Myocyte (in vitro differentiated cells): ENCODE data around the gene DMD. TPM values are rescaled to one million over a fixed set of nuclear protein-coding genes. Genes with fewer than 3 reads are reported as not detected.

Experiments used
- DNase-seq: peaks from one replicate; pipeline ENCODE4 v3.0.0-alpha.2; 2012; ENCODE audit warnings: low read depth
- total RNA-seq: library from RNA; depleted of rRNA; stranded (reverse); fragments of >200 nt; gene quantifications from 2 replicates; pipeline ENCODE4 v1.2.3, GENCODE V29; 2014

The DMD gene
- total RNA-seq, 1 donor from 2014 or later: 123 TPM

DNA sequence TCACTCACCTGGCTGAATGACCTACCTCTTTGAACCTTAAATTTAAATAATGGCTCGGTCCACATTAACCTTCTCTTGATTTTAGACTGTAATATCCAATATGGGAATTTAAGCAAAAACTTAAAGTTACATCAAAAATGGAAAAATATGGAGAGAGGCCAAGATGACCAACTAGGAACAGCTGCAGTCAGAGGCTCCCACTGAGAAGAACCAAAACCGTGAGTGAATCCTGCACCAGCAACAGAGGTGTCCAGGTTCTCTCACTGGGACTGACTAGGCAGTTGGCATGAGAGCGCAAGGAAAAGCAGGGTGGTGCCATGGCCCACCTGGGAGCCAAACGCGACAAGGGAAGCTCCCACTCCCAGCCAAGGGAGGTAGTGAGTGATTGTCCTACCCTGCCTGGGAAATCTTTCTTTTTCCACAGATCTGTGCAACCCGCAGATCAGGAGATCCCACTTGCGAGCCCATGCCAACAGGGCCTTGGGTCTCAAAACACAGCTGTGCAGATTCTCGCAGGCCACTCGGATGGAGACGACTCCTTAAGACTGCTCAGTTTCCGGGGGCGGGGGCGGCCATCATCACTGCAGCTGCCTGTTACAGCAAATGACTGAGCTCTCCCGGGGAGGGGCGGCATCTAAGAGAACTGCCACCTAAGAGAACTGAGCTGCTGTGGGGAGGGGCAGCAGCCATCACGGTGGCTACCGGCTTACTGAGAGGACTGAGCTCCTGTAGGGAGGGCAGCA, 343.4 kb downstream of the DMD start:
- peak; percentile 22 for DNase-seq

DNA sequence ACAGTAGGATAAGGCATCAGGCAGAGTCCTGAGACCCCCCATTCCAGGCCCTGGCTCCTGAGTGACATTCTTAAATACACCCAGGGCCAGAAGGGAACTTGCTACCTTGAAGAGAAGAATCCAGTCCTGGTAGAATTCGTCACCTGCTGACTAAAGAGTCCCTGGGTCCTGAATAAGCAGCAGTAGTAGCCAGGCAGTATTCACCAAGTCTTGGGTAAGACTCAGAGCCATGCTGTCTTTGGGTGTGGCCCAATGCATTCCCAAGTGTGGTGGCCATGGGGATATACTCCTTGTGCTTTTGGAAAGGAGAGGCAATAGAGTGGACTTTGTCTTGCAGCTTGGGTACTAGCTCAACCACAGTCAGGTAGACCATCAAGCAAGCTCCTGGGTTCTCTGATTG, 359.1 kb downstream of the DMD start:
- no peak for DNase-seq

GRCh38 chrX:32851556-32851955, 359.8 kb downstream of the DMD start:
- no peak for DNase-seq

DNA sequence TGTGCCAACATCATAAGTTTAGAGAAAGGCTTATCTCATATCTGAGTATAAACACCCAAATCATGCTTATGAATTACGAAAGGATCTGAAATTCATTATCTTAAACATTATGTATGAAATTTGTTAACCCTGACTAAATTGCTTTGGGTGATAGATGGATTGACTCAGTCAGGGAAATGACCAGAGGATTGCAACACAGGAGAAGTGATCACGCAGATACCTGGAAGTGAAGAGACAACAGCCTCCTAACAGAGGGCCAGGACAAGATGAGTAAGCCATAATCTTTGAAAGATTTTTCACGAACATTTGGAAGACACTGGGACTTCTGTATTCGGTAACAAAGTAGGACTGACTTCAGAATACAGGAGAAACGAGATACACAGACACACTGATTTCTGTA, 363.4 kb downstream of the DMD start:
- no peak for DNase-seq

- DNase-seq: no peak
Measured at GRCh38 chrX:32842053-32842452, 369.3 kb downstream of the DMD start.

GRCh38 chrX:32839781-32840180, 371.6 kb downstream of the DMD start:
- DNase-seq: no peak

GRCh38 chrX:32825009-32825408, 386.3 kb downstream of the DMD start:
- DNase-seq: peak; percentile 18

DNA sequence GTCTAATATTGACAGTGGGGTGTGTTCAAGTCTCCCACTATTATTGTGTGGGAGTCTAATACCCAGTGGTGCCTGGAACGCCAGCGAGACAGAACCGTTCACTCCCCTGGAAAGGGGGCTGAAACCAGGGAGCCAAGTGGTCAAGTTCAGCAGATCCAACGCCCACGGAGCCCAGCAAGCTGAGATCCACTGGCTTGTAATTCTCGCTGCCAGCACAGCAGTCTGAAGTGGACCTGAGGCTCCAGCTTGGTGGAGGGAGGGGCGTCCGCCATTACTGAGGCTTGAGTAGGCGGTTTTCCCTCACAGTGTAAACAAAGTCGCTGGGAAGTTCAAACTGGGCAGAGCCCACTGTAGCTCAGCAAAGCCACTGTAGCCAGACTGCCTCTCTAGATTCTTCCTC, 407.3 kb downstream of the DMD start:
- no peak for DNase-seq

DNA sequence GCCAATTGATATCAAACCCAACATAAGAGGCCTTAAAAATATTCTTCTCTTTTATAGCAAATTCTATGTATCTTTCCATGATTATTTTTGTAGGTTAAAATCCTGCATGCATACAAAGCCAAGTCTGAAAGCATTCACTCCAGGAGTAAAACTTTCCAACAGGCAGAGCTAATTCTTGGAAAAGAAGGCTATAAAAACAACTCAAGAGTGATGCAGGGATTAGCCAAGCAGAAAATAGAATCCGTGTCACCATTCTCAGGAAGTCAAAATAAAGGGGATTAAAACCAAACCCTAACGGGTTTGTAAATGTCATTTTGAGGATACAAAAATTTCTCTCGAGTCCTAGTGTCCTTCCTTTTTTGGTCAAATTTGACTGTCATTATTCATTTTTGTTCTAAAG, 412.4 kb downstream of the DMD start:
- no peak for DNase-seq

DNA sequence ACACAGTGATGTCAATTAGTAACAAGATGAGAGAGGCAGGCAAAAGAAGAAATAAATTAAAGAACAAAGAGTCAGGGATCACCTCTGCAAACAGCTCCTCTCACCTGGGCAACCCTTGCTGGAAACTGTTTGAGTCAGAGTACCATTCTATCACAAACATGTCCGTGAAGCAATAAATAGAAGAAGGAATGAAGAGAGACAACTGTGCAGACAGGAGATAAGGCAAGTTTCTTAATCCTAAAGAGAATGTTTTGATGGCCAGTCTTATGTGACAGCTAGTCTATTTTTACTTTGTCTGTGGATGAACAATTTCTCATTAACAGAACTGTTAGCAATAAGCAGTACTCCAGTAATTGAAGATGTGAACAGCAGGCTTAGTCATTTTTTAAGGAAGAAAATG, 422.4 kb downstream of the DMD start:
- no peak for DNase-seq

DNA sequence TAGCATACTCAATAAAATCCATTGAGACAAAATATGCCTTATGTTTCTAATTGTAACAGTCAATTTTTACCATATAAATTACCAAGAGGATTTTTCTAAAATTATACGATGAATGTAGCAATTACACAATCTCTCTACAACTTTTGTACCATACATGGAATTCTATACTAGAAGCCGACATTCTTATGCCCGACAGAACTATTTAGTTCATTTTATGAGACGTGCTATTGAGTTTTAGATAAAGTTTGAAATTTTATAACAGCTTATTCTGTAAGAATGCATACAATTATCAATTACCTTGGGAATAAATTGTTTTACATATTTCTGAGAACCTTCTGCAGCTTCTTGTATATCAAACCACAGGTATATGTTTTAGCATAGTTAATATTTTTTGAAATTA, 431.2 kb downstream of the DMD start:
- no peak for DNase-seq

DNA sequence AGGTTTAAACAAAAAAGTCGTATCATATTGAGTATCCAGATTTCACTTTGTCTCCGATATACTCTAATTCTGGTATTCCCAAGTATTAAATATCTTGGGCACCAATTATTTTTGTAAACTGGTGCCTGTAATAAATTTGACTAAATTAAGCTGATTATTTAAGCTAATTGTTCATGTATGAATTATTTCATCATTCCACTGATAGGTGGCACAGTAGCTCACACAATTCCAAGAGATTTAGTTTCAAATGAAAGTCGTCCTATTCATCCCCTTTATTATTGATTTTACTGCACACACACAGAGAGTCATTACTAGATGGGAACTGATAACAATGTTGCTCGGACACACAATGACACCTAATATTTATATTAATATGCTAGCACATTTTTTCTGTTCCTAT, 432.4 kb downstream of the DMD start:
- DNase-seq: no peak

GRCh38 chrX:32774966-32775365, 436.4 kb downstream of the DMD start:
- DNase-seq: no peak

DNA sequence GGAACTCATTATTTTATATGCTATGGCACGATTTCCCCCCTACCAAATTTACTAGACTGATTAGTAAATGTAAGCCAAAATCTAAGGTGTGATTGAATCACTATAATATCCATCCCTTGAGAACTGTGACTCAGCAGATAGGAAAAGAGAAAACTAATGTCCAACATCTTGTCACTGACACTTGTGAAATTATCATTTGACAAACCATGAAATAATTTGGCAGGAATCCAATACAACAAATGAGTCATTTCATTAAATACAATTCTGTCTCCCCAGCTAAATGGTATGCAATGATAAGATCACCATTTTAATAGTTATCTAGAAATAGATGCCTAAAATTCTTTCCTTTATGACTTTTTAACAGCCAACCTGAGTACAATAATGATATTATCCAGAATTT, 462.3 kb downstream of the DMD start:
- DNase-seq: peak; percentile 19

GRCh38 chrX:32745323-32745722, 466.0 kb downstream of the DMD start:
- DNase-seq: peak; percentile 6

GRCh38 chrX:32744921-32745320, 466.4 kb downstream of the DMD start:
- no peak for DNase-seq

- DNase-seq: no peak
Measured at GRCh38 chrX:32741910-32742309, 469.4 kb downstream of the DMD start.

- DNase-seq: peak; percentile 26
Measured at GRCh38 chrX:32708542-32708941, 502.8 kb downstream of the DMD start.

DNA sequence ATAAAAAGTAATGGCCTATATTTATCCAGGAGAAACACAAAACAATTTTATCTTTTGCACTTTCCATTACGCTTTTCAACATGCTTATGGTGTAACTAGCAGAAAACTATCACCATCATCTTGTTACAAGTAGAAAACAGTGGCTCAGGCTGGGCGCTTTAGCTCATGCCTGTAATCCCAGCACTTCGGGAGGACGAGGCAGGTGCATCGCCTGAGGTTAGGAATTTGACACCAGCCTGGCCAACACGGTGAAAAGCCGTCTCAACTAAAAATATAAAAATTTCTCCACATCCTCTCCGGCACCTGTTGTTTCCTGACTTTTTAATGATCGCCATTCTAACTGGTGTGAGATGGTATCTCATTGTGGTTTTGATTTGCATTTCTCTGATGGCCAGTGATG, 506.0 kb downstream of the DMD start:
- DNase-seq: peak; percentile 50

GRCh38 chrX:32687379-32687778, 524.0 kb downstream of the DMD start:
- DNase-seq: no peak

DNA sequence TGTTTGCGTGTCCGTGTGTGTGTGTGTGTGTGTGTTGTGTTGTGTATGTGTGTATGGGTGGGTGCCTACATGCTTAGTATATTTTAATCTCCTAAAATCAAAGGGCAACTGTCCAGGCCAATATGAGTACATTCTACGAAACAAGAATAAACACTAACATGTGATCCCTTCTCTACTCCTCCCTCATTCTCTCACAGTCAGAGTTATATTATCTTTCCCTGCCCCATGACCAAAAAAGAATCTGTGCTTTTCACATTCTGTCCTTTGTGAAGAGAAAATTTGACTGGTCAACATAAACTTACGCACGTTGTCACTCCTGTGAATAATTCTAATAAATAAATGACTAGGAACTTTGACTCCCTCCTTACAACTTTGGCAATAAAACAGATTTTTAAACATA, 532.9 kb downstream of the DMD start:
- no peak for DNase-seq

GRCh38 chrX:32673193-32673592, 538.2 kb downstream of the DMD start:
- peak; percentile 11 for DNase-seq

- no peak for DNase-seq
Measured at GRCh38 chrX:32662516-32662915, 548.8 kb downstream of the DMD start.
